Mesendoderm (in vitro differentiated cells): Measurements from ENCODE around the gene HOXB1.

Experiments used
- DNase-seq: peaks from one replicate; pipeline ENCODE4 v3.0.0; 2013
- H2AK5ac ChIP-seq: 2 replicates; pipeline ENCODE4 v1.6.1; 2013; ENCODE audit warnings: low read length, inconsistent platforms
- H2BK120ac ChIP-seq: 2 replicates; pipeline ENCODE4 v1.6.1; 2013; ENCODE audit warnings: low read depth, mild to moderate bottlenecking, low read length, moderate library complexity, mixed read lengths
- H2BK15ac ChIP-seq: replicated peaks from 2 replicates; pipeline ENCODE4 v1.6.1; 2013; ENCODE audit warnings: low read depth, mild to moderate bottlenecking, moderate library complexity
- H2BK5ac ChIP-seq: 2 replicates; pipeline ENCODE4 v1.6.1; 2013; ENCODE audit warnings: low read length, inconsistent platforms
- H3K18ac ChIP-seq: 2 replicates; pipeline ENCODE4 v1.6.1; 2013; ENCODE audit warnings: mild to moderate bottlenecking, low read length, mixed read lengths
- H3K23ac ChIP-seq: one replicate; pipeline ENCODE4 v1.6.1; 2013; ENCODE audit warnings: low read length
- H3K27ac ChIP-seq: 2 replicates; pipeline ENCODE4 v1.5.1; 2013; ENCODE audit warnings: low read depth, mild to moderate bottlenecking, inconsistent platforms, low read length, moderate library complexity
- H3K27me3 ChIP-seq: 2 replicates; pipeline ENCODE4 v1.6.1; 2013; ENCODE audit warnings: low read length, control low read depth, mild to moderate bottlenecking, inconsistent platforms; ENCODE audit not compliant: insufficient read depth, poor library complexity
- H3K36me3 ChIP-seq: 2 replicates; pipeline ENCODE4 v1.6.1; 2013; ENCODE audit warnings: low read length, inconsistent platforms; ENCODE audit not compliant: control insufficient read depth, insufficient read depth
- H3K4ac ChIP-seq: one replicate; pipeline ENCODE4 v1.6.1; 2013; ENCODE audit warnings: low read depth, mild to moderate bottlenecking, low read length, moderate library complexity
- H3K4me1 ChIP-seq: 2 replicates; pipeline ENCODE4 v1.6.1; 2013; ENCODE audit warnings: low read depth, low read length, inconsistent platforms; ENCODE audit not compliant: control insufficient read depth
- H3K4me2 ChIP-seq: 2 replicates; pipeline ENCODE4 v1.6.1; 2013; ENCODE audit warnings: low read length
- H3K4me3 ChIP-seq: 2 replicates; pipeline ENCODE4 v1.5.1; 2013; ENCODE audit warnings: mild to moderate bottlenecking, low read length
- H3K56ac ChIP-seq: one replicate; pipeline ENCODE4 v1.6.1; 2013; ENCODE audit warnings: low read length
- H3K79me1 ChIP-seq: 2 replicates; pipeline ENCODE4 v1.6.1; 2013; ENCODE audit warnings: low read length, inconsistent platforms
- H3K79me2 ChIP-seq: 2 replicates; pipeline ENCODE4 v1.6.1; 2013; ENCODE audit warnings: mild to moderate bottlenecking, low read length; ENCODE audit not compliant: control insufficient read depth, insufficient read depth
- H3K9ac ChIP-seq: 2 replicates; pipeline ENCODE4 v1.6.1; 2013; ENCODE audit warnings: low read length, inconsistent platforms
- H4K5ac ChIP-seq: one replicate; pipeline ENCODE4 v1.6.1; 2013; ENCODE audit warnings: low read length
- H4K8ac ChIP-seq: one replicate; pipeline ENCODE4 v1.6.1; 2013; ENCODE audit warnings: low read depth, mild to moderate bottlenecking, control low read depth, low read length, moderate library complexity
- WGBS: extraction: QIAGEN DNeasy Blood & Tissue Kit; methylation state at CpG from one replicate; pipeline ENCODE4 v1.1.7; 2013; ENCODE audit warnings: low lambda C conversion rate, missing lambda C conversion rate; ENCODE audit not compliant: insufficient coverage; ENCODE audit errors: extremely low coverage; 5-methylcytosine and 5-hydroxymethylcytosine counted together

HOXB1 gene

DNA sequence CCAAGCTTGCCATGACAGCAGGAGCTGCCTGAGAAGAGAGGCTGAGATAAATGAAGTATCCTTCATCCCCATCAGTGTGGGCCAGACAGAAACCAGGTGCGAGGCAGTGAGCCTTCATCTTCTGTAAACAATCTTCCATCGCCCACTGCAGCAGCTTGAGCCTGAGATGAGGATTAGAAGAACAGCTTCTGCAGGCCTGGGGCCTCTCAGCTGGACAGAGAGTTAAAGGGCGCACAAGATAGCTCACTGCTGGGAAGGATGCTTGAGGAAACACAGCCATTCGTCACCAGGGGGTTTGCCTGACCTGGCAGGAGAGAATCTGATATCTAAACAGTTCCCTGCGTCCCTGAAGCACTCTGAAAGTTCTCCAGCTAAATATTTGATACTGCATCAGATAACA is 27.1 kb downstream of the HOXB1 start:
- Histone ChIP-seq H3K4me3 (no peak overlapping the region), H3K4me2 (no peak overlapping the region), H3K9ac (no peak overlapping the region), H2BK15ac (no peak overlapping the region), H2BK5ac (no peak overlapping the region), H4K5ac (no peak overlapping the region), H4K8ac (no peak overlapping the region), H2AK5ac (no peak overlapping the region), H3K27me3 (no peaks in the 10 kb centered on the region), H3K18ac (no peak overlapping the region), H3K36me3 (no peaks in the 10 kb centered on the region), H3K4ac (no peak overlapping the region), H3K79me2 (no peaks in the 10 kb centered on the region), H3K4me1 (no peaks in the 10 kb centered on the region), H3K56ac (no peak overlapping the region), H3K79me1 (no peaks in the 10 kb centered on the region), H2BK120ac (no peak overlapping the region), H3K23ac (no peak overlapping the region), H3K27ac (no peak overlapping the region)
- DNase-seq: peak; percentile 80
- WGBS: no CpG with 5 or more reads among the region's 5 CpGs

DNA sequence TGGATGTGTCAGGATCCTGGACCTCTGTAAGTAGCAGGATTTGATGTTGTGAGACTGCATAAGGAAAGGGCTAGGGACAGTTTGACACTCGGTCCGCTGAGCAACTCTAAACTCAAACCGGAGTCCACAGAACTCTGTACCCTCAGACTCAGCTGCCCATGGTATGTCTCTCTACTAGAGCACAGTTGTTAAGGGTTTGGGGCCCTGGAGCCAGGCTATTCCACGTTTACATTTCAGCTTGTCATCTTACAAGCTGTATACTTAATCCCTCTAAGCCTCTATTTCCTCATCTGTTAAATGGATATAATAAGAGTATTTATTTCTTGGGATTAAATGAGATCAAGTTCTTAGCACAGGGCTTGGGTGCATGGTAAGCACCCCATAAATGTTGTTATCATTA is 27.9 kb downstream of the HOXB1 start:
- H4K5ac ChIP-seq: no peak overlapping the region
- H3K56ac ChIP-seq: no peak overlapping the region
- H3K36me3 ChIP-seq: no peaks in the 10 kb centered on the region
- WGBS: no CpG with 5 or more reads among the region's 4 CpGs
- H2AK5ac ChIP-seq: no peak overlapping the region
- H3K27me3 ChIP-seq: no peaks in the 10 kb centered on the region
- H2BK15ac ChIP-seq: no peak overlapping the region
- H3K23ac ChIP-seq: no peak overlapping the region
- H2BK120ac ChIP-seq: no peak overlapping the region
- H3K9ac ChIP-seq: no peak overlapping the region
- H4K8ac ChIP-seq: no peak overlapping the region
- no peak overlapping the region for H2BK5ac ChIP-seq
- no peak overlapping the region for H3K4ac ChIP-seq
- no peak for DNase-seq
- H3K4me2 ChIP-seq: no peak overlapping the region
- no peak overlapping the region for H3K27ac ChIP-seq
- H3K18ac ChIP-seq: no peak overlapping the region
- no peaks in the 10 kb centered on the region for H3K79me2 ChIP-seq
- H3K4me1 ChIP-seq: no peaks in the 10 kb centered on the region
- no peaks in the 10 kb centered on the region for H3K79me1 ChIP-seq
- H3K4me3 ChIP-seq: no peak overlapping the region

DNA sequence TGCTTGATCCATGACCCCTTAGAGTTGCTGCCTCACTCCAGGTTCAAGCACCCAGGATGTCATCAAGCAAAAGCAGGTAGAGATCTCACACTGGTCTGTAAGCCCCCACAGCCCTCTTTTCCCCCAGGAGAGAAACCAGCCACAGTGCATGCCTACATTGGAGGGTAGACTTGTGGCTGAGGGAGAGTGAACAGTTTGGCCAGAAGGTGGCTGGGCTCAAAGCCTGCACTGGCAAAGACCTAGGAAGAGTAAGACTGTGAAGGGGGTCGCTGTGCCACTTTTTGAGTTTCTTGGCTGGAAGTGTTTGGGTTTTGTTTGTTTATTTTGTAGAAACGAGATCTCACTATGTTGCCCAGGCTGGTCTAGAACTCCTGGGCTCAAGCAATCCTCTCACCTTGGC is 28.5 kb downstream of the HOXB1 start:
- H2AK5ac ChIP-seq: no peak overlapping the region
- H2BK5ac ChIP-seq: no peak overlapping the region
- no peak overlapping the region for H3K4ac ChIP-seq
- H2BK120ac ChIP-seq: no peak overlapping the region
- H3K27ac ChIP-seq: no peak overlapping the region
- no peaks in the 10 kb centered on the region for H3K4me1 ChIP-seq
- no peaks in the 10 kb centered on the region for H3K27me3 ChIP-seq
- no peak overlapping the region for H4K5ac ChIP-seq
- H3K4me3 ChIP-seq: no peak overlapping the region
- no peak overlapping the region for H3K4me2 ChIP-seq
- no peak overlapping the region for H3K9ac ChIP-seq
- DNase-seq: no peak
- no peaks in the 10 kb centered on the region for H3K79me2 ChIP-seq
- no peaks in the 10 kb centered on the region for H3K79me1 ChIP-seq
- no CpG with 5 or more reads among the region's 2 CpGs for WGBS
- H4K8ac ChIP-seq: no peak overlapping the region
- H2BK15ac ChIP-seq: no peak overlapping the region
- H3K36me3 ChIP-seq: no peaks in the 10 kb centered on the region
- H3K23ac ChIP-seq: no peak overlapping the region
- no peak overlapping the region for H3K56ac ChIP-seq
- no peak overlapping the region for H3K18ac ChIP-seq

DNA sequence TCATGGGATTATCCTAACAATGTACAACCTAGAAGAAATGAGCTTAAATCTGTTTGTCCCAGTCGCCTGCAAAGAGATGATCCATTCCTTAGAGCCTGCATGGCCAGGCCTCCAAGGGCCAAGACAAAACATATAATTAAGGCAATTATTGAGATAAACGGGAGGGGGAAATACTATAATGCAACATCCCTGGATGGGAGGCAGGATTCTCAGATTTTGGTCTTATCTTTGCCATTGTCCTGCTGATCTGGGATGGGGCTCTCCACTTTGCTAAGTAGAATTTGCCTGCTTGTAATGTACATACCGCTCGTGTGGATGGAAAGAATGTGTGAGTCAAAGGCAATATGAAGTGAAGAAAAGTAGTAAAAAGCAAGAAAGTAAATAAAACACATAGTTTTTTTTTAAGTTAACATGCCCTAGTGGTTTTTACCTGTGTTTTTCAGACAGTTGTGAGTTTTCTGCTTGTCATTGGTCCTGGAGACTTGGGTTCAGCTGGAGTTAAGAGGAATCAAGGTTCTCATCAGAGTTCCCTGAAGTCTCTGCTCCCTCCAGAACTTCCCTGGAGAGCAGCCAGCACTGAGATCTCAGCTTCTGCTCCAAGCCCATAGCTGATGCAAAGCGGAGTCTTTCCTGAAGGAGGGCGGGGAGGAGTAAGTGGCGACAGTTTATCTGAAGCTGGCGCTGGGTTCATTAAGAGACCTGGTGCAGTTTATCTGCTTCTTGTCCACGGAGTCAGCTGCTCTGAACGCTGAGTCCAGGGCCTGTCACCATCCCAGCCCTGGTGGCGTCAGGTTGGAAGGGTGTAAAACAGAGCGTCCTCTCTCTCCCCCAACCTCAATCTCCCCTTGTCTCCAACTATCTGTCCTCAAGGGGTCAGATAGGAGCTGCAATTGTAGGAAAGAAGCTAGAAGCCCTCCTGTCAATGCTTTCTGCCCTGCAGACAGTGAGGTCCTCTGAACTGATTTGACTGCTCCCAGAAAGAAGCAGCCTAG is 30.1 kb downstream of the HOXB1 start:
- Histone ChIP-seq H3K4me3 (no peak overlapping the region), H3K9ac (no peak overlapping the region), H4K8ac (no peak overlapping the region), H3K23ac (no peak overlapping the region), H3K18ac (no peak overlapping the region), H3K27me3 (no peaks in the 10 kb centered on the region), H3K79me2 (no peaks in the 10 kb centered on the region), H3K4me2 (no peak overlapping the region), H4K5ac (no peak overlapping the region), H2BK120ac (no peak overlapping the region), H2BK5ac (no peak overlapping the region), H3K4me1 (no peaks in the 10 kb centered on the region), H3K27ac (no peak overlapping the region), H3K36me3 (no peaks in the 10 kb centered on the region), H2BK15ac (no peak overlapping the region), H2AK5ac (no peak overlapping the region), H3K4ac (no peak overlapping the region), H3K56ac (no peak overlapping the region), H3K79me1 (no peaks in the 10 kb centered on the region)
- WGBS: no CpG with 5 or more reads among the region's 12 CpGs
- DNase-seq: peak; percentile 84

DNA sequence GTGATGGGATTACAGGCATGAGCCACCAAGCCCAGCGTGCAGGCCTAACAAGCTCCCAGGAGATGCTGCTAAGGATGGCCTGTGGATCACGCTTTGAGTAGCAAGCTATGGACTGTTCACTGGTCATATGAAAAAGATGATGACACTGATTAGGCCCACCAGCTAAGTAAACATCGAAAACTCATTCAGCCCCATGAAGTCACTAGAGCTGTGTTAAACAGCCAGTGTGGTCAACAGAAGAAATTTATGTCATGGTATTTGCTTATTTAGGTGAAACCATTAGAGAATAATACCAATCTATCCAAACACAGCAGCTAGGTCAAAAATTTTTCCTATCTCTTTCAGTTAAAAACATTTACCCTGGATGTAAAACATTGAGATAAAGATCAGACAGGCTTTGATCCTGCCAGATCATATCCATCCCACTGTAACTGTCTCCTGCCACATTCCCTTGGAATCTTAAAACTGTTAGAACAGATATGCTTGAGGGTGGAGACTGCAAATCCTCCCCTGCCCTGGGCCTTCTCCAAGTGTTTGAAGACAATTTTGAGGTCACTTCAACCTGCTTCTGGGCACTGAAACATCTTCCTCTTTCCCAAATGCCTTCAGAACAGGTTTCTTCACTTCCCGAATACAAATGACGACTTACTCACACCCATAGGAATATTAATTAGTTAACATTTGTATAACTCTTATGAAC is 30.9 kb downstream of the HOXB1 start:
- no peak overlapping the region for H3K27ac ChIP-seq
- no peak overlapping the region for H2AK5ac ChIP-seq
- H3K4me1 ChIP-seq: no peaks in the 10 kb centered on the region
- no peaks in the 10 kb centered on the region for H3K36me3 ChIP-seq
- WGBS: no CpG with 5 or more reads among the region's 5 CpGs
- no peaks in the 10 kb centered on the region for H3K27me3 ChIP-seq
- DNase-seq: no peak
- H3K79me2 ChIP-seq: no peaks in the 10 kb centered on the region
- H3K4ac ChIP-seq: no peak overlapping the region
- no peak overlapping the region for H2BK120ac ChIP-seq
- H3K56ac ChIP-seq: no peak overlapping the region
- no peak overlapping the region for H4K8ac ChIP-seq
- H3K9ac ChIP-seq: no peak overlapping the region
- H4K5ac ChIP-seq: no peak overlapping the region
- H2BK5ac ChIP-seq: no peak overlapping the region
- H2BK15ac ChIP-seq: no peak overlapping the region
- H3K4me3 ChIP-seq: no peak overlapping the region
- no peak overlapping the region for H3K23ac ChIP-seq
- no peak overlapping the region for H3K18ac ChIP-seq
- no peak overlapping the region for H3K4me2 ChIP-seq
- no peaks in the 10 kb centered on the region for H3K79me1 ChIP-seq
